Neural cell (in vitro differentiated cells): Measurements from ENCODE around the gene LINGO4. TPM values are rescaled to one million over a fixed set of nuclear protein-coding genes. Genes with fewer than 3 reads are reported as not detected.

Experiments used
- H2AFZ ChIP-seq: fragments of 200-600, 300-800 bp; sonication (generic), shearing (Covaris generic); 2 replicates; pipeline ENCODE4 v1.6.0; 2014; ENCODE audit warnings: low read depth, mild to moderate bottlenecking, antibody characterized with exemption, low read length, moderate library complexity
- H3F3A ChIP-seq: fragments of 200-600 bp; shearing (Covaris generic); 2 replicates; pipeline ENCODE4 v1.6.1; 2016; ENCODE audit warnings: mild to moderate bottlenecking, moderate library complexity, mixed read lengths, antibody characterized with exemption, low read length; ENCODE audit not compliant: insufficient read depth, poor library complexity, severe bottlenecking
- H3K27ac ChIP-seq: fragments of 200-600, 300-800 bp; sonication (generic), shearing (Covaris generic); 2 replicates; pipeline ENCODE4 v1.5.1; 2014; ENCODE audit warnings: mild to moderate bottlenecking, low read length, moderate library complexity
- H3K27me3 ChIP-seq: fragments of 300-800, 200-600 bp; sonication (generic), shearing (Covaris generic); 2 replicates; pipeline ENCODE4 v1.6.0; 2014; ENCODE audit warnings: mild to moderate bottlenecking, low read depth, low read length, moderate library complexity; ENCODE audit not compliant: insufficient read depth
- H3K36me3 ChIP-seq: fragments of 300-800, 200-600 bp; sonication (generic), shearing (Covaris generic); 2 replicates; pipeline ENCODE4 v1.5.1; 2014; ENCODE audit warnings: mild to moderate bottlenecking, antibody characterized with exemption, low read length, moderate library complexity; ENCODE audit not compliant: insufficient read depth
- H3K4me2 ChIP-seq: fragments of 300-800, 200-600 bp; sonication (generic), shearing (Covaris generic); 2 replicates; pipeline ENCODE4 v1.6.0; 2014; ENCODE audit warnings: mild to moderate bottlenecking, low read length
- H3K4me3 ChIP-seq: fragments of 300-800, 200-600 bp; sonication (generic), shearing (Covaris generic); 2 replicates; pipeline ENCODE4 v1.5.1; 2014; ENCODE audit warnings: mild to moderate bottlenecking, low read length, moderate library complexity
- H3K79me2 ChIP-seq: fragments of 200-600 bp; shearing (Covaris generic); replicated peaks from 2 replicates; pipeline ENCODE4 v1.6.0; 2014; ENCODE audit warnings: mild to moderate bottlenecking, low read length, moderate library complexity; ENCODE audit not compliant: insufficient read depth
- H3K9ac ChIP-seq: fragments of 300-800, 200-600 bp; sonication (generic), shearing (Covaris generic); 2 replicates; pipeline ENCODE4 v1.6.1; 2016; ENCODE audit warnings: mild to moderate bottlenecking, low read length, mixed read lengths
- H3K9me2 ChIP-seq: fragments of 200-600 bp; shearing (Covaris generic); 2 replicates; pipeline ENCODE4 v1.6.1; 2016; ENCODE audit warnings: mild to moderate bottlenecking, low read length, mixed read lengths; ENCODE audit not compliant: insufficient read depth
- H3K9me3 ChIP-seq: fragments of 200-600, 300-800 bp; sonication (generic), shearing (Covaris generic); 2 replicates; pipeline ENCODE4 v1.6.1; 2016; ENCODE audit warnings: mild to moderate bottlenecking, mixed run types, low read length, moderate library complexity, mixed read lengths
- H4K20me1 ChIP-seq: fragments of 200-600 bp; shearing (Covaris generic); 2 replicates; pipeline ENCODE4 v1.6.1; 2016; ENCODE audit warnings: mild to moderate bottlenecking, mixed run types; ENCODE audit not compliant: insufficient read depth
- EZH2 ChIP-seq: fragments of 200-600, 300-800 bp; shearing (Covaris generic), sonication (generic); IDR thresholded peaks from 2 replicates; pipeline ENCODE4 v1.6.1; 2014; ENCODE audit warnings: antibody characterized with exemption, low read length, borderline replicate concordance, mild to moderate bottlenecking; ENCODE audit not compliant: insufficient read depth, poor library complexity, severe bottlenecking
- MXI1 ChIP-seq: fragments of 450-650 bp; conservative IDR thresholded peaks from 2 replicates; pipeline ENCODE4 v1.6.1; 2014; ENCODE audit warnings: antibody characterized with exemption, mild to moderate bottlenecking; ENCODE audit not compliant: poor library complexity, severe bottlenecking
- POLR2AphosphoS5 ChIP-seq: IDR thresholded peaks from 2 replicates; pipeline ENCODE4 v1.6.1; 2012
- SMC3 ChIP-seq: fragments of 450-650 bp; conservative IDR thresholded peaks from 2 replicates; pipeline ENCODE4 v1.6.1; 2014; ENCODE audit warnings: antibody characterized with exemption, mild to moderate bottlenecking, moderate library complexity; ENCODE audit not compliant: poor library complexity
- TAF1 ChIP-seq: IDR thresholded peaks from 2 replicates; pipeline ENCODE4 v1.6.1; 2012; ENCODE audit warnings: low read depth
- polyA plus RNA-seq: library from polyadenylated mRNA; depleted of rRNA; stranded (reverse); fragments of >200 nt; gene quantifications from 2 replicates; pipeline ENCODE4 v1.2.3, GENCODE V29; 2014
- TF ChIP-seq, protein P1 (sequence below): IDR thresholded peaks from 2 replicates; pipeline ENCODE4 v1.6.1; 2012; ENCODE audit warnings: borderline replicate concordance
- TF ChIP-seq, protein P2 (sequence below): fragments of 450-650 bp; IDR thresholded peaks from 2 replicates; pipeline ENCODE4 v1.5.1; 2014; ENCODE audit warnings: antibody characterized with exemption, mild to moderate bottlenecking, moderate library complexity; ENCODE audit not compliant: poor library complexity, severe bottlenecking

Gene LINGO4
- polyA plus RNA-seq, 1 donor from 2014 or later = not detected

DNA sequence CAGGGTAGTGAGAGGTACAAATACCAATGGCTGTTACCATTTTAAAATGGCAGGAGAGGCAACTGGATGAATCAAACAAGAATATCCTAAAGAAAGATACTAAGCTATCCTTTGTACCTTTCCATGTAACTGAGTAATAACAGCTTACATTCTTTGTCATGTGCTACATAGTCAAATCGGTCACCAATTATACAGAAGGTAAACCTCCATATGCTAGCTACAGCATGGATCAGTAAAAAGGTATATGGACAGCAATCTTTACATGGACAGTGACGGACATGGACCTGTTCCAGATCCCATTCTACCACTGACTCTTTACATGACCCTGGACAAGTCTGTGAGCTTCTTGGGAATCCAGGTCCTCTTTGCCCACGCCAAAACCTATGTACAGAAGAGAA, 28.6 kb downstream of the LINGO4 start:
- Histone ChIP-seq H3K9me2 (no peaks in the 10 kb centered on the region), H3K79me2 (no peaks in the 10 kb centered on the region), H3K36me3 (peaks cover 7% of the 10 kb centered on the region), H3K4me2 (no peak overlapping the region), H3K27me3 (no peaks in the 10 kb centered on the region), H3K9me3 (no peaks in the 10 kb centered on the region), H2AFZ (no peak overlapping the region), H3K27ac (no peak overlapping the region), H3F3A (no peaks in the 10 kb centered on the region), H3K4me3 (no peak overlapping the region), H4K20me1 (no peaks in the 10 kb centered on the region), H3K9ac (no peak overlapping the region)
- no peak for TF ChIP-seq POLR2AphosphoS5
- no peak for TF ChIP-seq SMC3

DNA sequence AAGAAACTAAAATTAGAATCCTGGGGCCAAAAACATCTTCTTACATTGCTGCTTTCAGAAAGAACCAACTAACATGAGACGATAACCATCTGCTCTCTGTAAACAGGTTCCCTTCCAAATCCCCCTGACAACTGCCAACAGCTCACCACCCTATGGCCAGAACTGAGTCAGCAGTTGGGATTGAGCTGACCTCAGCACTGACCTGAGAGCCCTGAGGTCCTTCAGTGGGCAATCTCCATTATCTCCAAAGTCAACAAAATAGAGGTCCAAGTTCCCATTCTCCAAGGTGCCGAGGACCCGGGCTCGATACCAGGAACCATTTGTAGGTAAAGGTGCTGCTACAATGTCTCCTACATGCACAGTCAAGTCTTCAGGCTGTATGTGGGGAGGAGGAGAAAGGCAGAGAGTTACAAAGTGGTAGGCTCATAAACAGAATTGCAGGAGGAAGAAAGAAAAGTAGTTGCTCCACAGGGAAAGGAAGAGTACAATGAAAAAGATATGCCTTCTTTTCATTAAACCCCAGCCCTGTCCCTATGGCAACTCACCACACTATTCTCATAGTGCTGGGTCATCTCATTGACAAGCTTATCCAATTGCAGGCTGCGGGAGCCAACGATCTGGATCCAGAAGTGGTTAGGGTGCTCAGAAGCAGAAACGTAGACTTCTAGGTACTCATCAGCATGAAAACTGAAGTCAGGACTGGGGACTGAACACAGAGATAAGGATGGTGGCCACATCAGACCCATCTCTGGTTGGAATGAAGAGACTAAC, 29.1 kb downstream of the LINGO4 start:
- H3K4me3 ChIP-seq = no peak overlapping the region
- H3K9ac ChIP-seq = no peak overlapping the region
- H3K79me2 ChIP-seq = no peaks in the 10 kb centered on the region
- no peak overlapping the region for H2AFZ ChIP-seq
- no peak overlapping the region for H3K27ac ChIP-seq
- peaks cover 7% of the 10 kb centered on the region for H3K36me3 ChIP-seq
- no peaks in the 10 kb centered on the region for H3F3A ChIP-seq
- H3K4me2 ChIP-seq = no peak overlapping the region
- H3K9me2 ChIP-seq = no peaks in the 10 kb centered on the region
- no peak for TF ChIP-seq TAF1
- TF ChIP-seq EZH2 = no peak
- TF ChIP-seq, protein P1, sequence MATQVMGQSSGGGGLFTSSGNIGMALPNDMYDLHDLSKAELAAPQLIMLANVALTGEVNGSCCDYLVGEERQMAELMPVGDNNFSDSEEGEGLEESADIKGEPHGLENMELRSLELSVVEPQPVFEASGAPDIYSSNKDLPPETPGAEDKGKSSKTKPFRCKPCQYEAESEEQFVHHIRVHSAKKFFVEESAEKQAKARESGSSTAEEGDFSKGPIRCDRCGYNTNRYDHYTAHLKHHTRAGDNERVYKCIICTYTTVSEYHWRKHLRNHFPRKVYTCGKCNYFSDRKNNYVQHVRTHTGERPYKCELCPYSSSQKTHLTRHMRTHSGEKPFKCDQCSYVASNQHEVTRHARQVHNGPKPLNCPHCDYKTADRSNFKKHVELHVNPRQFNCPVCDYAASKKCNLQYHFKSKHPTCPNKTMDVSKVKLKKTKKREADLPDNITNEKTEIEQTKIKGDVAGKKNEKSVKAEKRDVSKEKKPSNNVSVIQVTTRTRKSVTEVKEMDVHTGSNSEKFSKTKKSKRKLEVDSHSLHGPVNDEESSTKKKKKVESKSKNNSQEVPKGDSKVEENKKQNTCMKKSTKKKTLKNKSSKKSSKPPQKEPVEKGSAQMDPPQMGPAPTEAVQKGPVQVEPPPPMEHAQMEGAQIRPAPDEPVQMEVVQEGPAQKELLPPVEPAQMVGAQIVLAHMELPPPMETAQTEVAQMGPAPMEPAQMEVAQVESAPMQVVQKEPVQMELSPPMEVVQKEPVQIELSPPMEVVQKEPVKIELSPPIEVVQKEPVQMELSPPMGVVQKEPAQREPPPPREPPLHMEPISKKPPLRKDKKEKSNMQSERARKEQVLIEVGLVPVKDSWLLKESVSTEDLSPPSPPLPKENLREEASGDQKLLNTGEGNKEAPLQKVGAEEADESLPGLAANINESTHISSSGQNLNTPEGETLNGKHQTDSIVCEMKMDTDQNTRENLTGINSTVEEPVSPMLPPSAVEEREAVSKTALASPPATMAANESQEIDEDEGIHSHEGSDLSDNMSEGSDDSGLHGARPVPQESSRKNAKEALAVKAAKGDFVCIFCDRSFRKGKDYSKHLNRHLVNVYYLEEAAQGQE = no peak
- TF ChIP-seq MXI1 = no peak
- TF ChIP-seq, protein P2, sequence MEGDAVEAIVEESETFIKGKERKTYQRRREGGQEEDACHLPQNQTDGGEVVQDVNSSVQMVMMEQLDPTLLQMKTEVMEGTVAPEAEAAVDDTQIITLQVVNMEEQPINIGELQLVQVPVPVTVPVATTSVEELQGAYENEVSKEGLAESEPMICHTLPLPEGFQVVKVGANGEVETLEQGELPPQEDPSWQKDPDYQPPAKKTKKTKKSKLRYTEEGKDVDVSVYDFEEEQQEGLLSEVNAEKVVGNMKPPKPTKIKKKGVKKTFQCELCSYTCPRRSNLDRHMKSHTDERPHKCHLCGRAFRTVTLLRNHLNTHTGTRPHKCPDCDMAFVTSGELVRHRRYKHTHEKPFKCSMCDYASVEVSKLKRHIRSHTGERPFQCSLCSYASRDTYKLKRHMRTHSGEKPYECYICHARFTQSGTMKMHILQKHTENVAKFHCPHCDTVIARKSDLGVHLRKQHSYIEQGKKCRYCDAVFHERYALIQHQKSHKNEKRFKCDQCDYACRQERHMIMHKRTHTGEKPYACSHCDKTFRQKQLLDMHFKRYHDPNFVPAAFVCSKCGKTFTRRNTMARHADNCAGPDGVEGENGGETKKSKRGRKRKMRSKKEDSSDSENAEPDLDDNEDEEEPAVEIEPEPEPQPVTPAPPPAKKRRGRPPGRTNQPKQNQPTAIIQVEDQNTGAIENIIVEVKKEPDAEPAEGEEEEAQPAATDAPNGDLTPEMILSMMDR = no peak
- no peak for TF ChIP-seq POLR2AphosphoS5
- no peaks in the 10 kb centered on the region for H4K20me1 ChIP-seq
- H3K9me3 ChIP-seq = no peaks in the 10 kb centered on the region
- no peaks in the 10 kb centered on the region for H3K27me3 ChIP-seq
